Skeletal muscle satellite cell (primary cell): ENCODE measurements around the gene AKR1A1.
"Not testable (repeated sequence)": the region's sequence is repeated elsewhere in the genome, so short reads cannot be mapped to it uniquely, and the experiment has no call there.

Experiments used
- H3K27me3 ChIP-seq: 2 replicates; pipeline ENCODE4 v1.7.0; 2013; ENCODE audit warnings: low read length; ENCODE audit not compliant: control insufficient read depth, insufficient read depth
- H3K36me3 ChIP-seq: 2 replicates; pipeline ENCODE4 v1.7.0; 2013; ENCODE audit warnings: mild to moderate bottlenecking, control low read depth, low read length; ENCODE audit not compliant: insufficient read depth
- H3K4me1 ChIP-seq: 2 replicates; pipeline ENCODE4 v1.7.0; 2013; ENCODE audit warnings: low read length; ENCODE audit not compliant: control insufficient read depth, insufficient read depth
- H3K4me2 ChIP-seq: 2 replicates; pipeline ENCODE4 v1.7.0; 2013; ENCODE audit warnings: mild to moderate bottlenecking, low read length
- H3K4me3 ChIP-seq: 2 replicates; pipeline ENCODE4 v1.7.0; 2013; ENCODE audit warnings: low read length
- H3K9ac ChIP-seq: 2 replicates; pipeline ENCODE4 v1.7.0; 2013; ENCODE audit warnings: mild to moderate bottlenecking, low read depth, low read length, moderate library complexity
- H3K9me3 ChIP-seq: replicated peaks from 2 replicates; pipeline ENCODE4 v1.7.0; 2013; ENCODE audit warnings: mild to moderate bottlenecking, control low read depth, low read length

The AKR1A1 gene

DNA sequence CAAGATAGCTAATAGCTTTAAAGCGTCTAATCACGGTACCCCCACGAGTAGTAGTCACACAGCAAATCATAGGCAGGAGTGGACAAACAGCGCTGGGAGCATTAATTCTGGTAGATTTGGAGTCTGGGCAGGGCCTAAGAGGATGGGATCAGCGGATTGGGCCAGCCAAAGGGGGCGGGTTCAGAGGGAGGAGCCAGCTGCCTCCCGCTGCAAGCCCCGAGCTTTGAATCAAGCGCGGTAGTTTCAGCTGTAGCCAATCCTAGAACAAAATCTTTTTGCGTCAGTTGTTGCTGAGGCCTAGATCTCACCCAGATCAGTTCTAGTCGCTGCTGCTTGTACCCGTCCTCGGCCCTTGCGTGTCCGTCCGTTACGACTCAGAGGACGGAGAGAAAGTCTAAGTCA is 32.6 kb downstream of the AKR1A1 start:
- Histone ChIP-seq H3K4me1 (peaks cover 18% of the 10 kb centered on the region), H3K27me3 (no peaks in the 10 kb centered on the region), H3K36me3 (no peaks in the 10 kb centered on the region), H3K4me2 (peak overlapping the region; percentile 95), H3K9me3 (no peaks in the 10 kb centered on the region), H3K4me3 (peak overlapping the region; percentile 86), H3K9ac (peak overlapping the region; percentile 93)

DNA sequence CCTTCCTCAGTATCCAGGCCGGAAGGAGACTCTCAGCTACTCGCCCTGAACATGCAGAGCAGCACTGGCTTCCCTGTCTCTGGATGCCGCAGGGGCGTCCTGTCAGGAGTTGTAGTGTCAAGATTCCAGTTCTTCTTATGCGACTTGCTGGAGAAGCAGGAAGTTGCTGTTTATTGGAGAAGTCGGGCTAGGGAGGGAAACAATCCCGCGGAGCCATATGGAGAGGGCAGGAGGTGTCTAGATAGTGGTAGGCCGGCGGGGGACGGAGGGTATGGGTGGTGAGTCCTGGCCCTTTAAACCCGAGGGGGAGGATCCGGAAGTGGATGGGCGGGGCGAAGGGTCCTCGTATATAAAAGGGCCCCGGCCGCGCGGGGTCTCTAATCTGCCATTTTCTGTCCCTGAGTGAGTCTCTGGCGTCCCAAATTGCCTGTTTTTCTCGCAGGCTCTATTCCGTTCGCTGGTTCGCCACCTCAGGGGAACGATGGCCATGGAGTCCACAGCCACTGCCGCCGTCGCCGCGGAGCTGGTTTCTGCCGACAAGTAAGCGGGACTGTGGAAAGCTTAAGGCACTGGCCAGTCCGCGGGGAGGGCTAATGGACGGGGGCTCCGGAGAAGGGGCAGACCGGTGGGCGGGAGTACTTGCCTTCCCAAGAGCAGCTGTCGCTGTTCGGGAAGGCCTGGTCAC is 33.2 kb downstream of the AKR1A1 start, which contains the start of gene NASP:
TSS of gene NASP (plus strand) at position 376 of the 685 bp plus-strand sequence. CDS start at position 482, 106 bp downstream.
- Histone ChIP-seq H3K4me1 (peaks cover 18% of the 10 kb centered on the region), H3K9me3 (no peaks in the 10 kb centered on the region), H3K9ac (peak within 1 kb of the TSS; percentile 93), H3K27me3 (no peaks in the 10 kb centered on the region), H3K4me2 (peak within 1 kb of the TSS; percentile 95), H3K4me3 (peak within 1 kb of the TSS; percentile 86), H3K36me3 (no peaks in the 10 kb centered on the region)

DNA sequence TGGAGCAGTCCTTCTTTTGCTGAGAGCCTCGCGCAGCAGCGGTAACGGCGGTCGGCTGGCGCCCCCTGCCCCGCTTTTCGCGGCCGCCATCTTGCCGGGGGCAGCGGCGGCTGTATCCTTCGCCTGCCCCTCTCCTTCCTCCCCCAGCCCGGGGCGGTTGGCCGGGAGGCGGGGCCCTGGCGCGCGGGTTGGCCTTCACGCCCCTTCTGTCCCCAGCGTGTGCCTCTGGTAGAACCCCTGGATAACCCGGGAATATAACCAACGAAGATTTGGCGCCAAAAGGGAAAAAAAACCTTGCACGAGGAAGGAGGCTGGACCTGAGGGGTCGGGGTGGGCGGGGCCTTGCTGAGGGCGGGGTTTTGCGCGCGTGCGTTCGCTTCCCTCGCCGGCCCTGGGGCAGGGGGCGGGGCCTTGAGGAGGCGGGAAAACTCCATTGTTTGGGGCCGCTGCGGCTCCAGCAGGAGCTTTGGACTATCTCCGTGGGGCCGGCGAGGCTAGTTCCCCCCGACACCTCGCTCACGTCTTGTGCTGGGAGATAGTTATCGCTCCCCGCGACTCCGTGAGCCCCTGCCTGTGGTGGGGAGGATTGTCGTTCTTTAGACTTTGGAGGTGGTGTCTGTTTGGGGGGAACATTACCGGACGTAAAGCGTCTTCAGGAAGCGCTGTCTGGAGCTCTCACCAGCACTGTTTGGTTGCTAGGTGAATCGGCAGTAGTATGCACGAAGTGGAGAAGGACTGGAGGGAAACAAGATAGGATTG is 33.9 kb downstream of the AKR1A1 start:
- H3K27me3 ChIP-seq, result no peaks in the 10 kb centered on the region
- H3K9ac ChIP-seq, result peak overlapping the region; percentile 93
- no peaks in the 10 kb centered on the region for H3K9me3 ChIP-seq
- H3K4me3 ChIP-seq, result peak overlapping the region; percentile 86
- peak overlapping the region; percentile 95 for H3K4me2 ChIP-seq
- peaks cover 18% of the 10 kb centered on the region for H3K4me1 ChIP-seq
- no peaks in the 10 kb centered on the region for H3K36me3 ChIP-seq

DNA sequence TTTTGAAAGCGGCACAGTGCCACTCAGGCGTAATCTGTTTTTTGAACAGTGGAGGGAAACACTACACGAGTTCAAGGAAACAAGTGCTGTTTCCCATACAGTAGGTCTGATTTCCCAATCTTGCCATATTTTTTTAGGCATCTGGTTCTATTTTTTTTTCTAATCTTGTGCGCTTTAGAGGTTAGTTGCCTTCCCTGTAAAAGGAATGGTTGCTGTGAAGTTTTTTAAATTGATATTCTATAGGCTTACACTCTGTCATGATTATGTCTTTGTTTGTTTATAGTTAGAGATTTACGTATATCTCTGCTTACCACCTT is 34.4 kb downstream of the AKR1A1 start:
- peak overlapping the region; percentile 86 for H3K4me3 ChIP-seq

DNA sequence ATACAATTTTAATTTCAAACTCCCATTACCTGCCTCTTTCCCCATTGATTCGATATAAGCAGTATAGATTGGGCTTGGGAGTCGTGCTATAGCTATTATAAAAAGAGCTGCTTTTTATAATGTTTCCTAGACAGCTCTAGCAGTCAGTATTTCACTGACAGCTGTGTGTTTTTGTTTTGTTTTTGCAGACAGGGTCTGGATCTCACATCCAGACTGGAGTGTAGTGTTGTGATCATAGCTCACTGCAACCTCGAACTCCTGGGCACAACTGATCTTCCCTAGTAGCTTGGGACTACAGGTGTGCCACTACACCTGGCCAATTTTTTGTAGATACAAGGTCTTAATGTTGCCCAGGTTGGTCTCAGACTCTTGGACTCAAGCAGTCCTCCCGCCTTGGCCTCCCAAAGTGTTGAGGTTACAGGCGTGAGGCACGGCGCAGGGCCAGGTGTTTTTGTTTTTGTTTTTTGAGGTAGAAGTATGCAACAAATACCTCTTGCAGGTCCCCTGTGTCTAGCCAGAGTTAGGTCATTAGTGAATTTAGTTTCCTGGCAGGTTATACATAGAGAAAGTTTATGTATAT is 35.0 kb downstream of the AKR1A1 start:
- H3K9me3 ChIP-seq, result no peaks in the 10 kb centered on the region
- peak overlapping the region; percentile 86 for H3K4me3 ChIP-seq
- H3K27me3 ChIP-seq, result no peaks in the 10 kb centered on the region
- peak overlapping the region; percentile 93 for H3K9ac ChIP-seq
- peaks cover 23% of the 10 kb centered on the region for H3K4me1 ChIP-seq
- no peaks in the 10 kb centered on the region for H3K36me3 ChIP-seq
- H3K4me2 ChIP-seq, result peak overlapping the region; percentile 95

More for the DNA sequence above, 34.4 kb downstream of the AKR1A1 start:
- H3K4me1 ChIP-seq, result peaks cover 22% of the 10 kb centered on the region
- H3K27me3 ChIP-seq, result no peaks in the 10 kb centered on the region
- no peaks in the 10 kb centered on the region for H3K36me3 ChIP-seq
- H3K9me3 ChIP-seq, result no peaks in the 10 kb centered on the region
- peak overlapping the region; percentile 93 for H3K9ac ChIP-seq
- H3K4me2 ChIP-seq, result peak overlapping the region; percentile 95

DNA sequence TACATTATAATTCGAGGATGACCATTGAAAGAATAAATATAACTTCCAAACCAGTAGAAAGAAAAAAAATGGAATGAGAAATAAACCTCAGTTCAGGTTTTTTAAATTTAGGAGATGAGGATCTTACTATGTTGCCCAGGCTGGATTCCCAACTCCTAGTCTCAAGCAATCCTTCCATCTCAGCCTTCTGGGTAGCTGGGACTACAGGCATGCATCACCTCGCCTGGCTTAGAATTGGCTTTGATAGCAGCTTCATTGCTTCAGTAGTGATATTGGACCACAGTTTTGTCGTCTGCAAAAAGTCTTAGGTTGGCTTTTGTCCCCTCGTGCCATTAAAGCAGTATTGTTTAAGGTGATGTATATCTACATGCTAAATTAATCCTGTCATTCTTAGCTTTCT is 36.1 kb downstream of the AKR1A1 start:
- Histone ChIP-seq H3K27me3 (no peaks in the 10 kb centered on the region), H3K4me2 (peak overlapping the region; percentile 95), H3K36me3 (peaks cover 3% of the 10 kb centered on the region), H3K9me3 (no peaks in the 10 kb centered on the region), H3K4me3 (peak overlapping the region; percentile 86), H3K9ac (peak overlapping the region; percentile 93), H3K4me1 (peaks cover 23% of the 10 kb centered on the region)

DNA sequence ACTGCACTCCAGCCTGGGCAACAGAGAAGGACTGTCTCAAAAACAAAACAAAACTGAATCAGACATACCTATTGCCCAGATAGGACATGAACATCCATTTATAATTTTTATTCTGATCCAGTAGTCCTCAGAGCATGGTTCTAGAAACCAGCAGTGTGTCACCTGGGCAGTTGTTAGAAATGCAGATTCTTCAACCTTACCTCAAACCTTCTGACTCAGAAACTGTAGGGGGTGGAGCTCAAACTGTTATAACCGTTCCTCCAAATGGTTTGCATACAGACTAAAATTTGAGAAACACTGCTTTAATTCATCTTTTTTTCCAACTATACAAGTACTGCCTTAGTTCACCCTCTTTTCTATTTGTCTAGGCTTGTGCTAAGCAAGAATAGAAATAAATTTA is 39.2 kb downstream of the AKR1A1 start:
- H3K4me3 ChIP-seq, result no peak overlapping the region
- no peak overlapping the region for H3K9ac ChIP-seq
- no peaks in the 10 kb centered on the region for H3K9me3 ChIP-seq
- peaks cover 12% of the 10 kb centered on the region for H3K36me3 ChIP-seq
- H3K4me2 ChIP-seq, result peak overlapping the region; percentile 2
- H3K4me1 ChIP-seq, result peaks cover 23% of the 10 kb centered on the region
- no peaks in the 10 kb centered on the region for H3K27me3 ChIP-seq

DNA sequence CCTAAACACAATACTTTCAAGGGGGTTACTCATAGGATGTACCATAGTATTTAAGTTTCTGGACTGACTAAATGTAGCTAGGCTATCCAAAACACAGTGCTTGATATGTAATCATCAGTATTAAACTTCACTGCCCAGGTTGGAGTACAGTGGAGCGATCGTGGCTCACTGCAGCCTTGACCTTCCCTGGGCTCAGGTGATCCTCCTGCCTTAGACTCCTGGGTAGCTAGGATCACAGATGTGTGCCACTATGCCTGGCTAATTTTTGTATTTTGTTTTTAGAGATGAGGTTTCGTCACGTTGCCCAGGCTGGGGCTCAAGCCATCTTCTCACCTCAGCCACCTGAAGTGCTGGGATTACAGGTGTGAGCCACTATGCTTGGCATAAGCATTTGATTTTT is 43.8 kb downstream of the AKR1A1 start:
- Histone ChIP-seq H3K9me3 (no peaks in the 10 kb centered on the region), H3K4me3 (no peak overlapping the region), H3K4me2 (no peak overlapping the region), H3K4me1 (peaks cover 5% of the 10 kb centered on the region), H3K9ac (no peak overlapping the region), H3K27me3 (no peaks in the 10 kb centered on the region), H3K36me3 (peaks cover 19% of the 10 kb centered on the region)

DNA sequence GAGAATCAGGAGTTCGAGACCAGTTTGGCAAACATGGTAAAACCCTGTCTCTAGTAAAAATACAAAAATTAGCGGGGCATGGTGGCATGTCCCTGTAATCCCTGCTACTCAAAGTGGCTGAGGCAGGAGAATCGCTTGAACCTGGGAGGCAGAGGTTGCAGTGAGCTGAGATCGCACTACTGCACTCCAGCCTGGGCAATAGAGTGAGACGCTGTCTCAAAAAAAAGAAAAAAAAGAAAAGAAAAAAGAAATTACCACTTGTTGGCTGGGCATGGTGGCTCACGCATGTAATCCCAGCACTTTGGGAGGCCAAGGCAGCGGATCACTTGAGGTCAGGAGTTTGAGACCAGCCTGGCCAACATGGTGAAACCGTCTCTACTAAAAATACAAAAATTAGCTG is 46.1 kb downstream of the AKR1A1 start:
- not testable (repeated sequence) for H3K27me3 ChIP-seq, H3K4me3 ChIP-seq, H3K4me2 ChIP-seq, H3K4me1 ChIP-seq, H3K9ac ChIP-seq, H3K9me3 ChIP-seq
- H3K36me3 ChIP-seq, result peaks cover 17% of the 10 kb centered on the region

DNA sequence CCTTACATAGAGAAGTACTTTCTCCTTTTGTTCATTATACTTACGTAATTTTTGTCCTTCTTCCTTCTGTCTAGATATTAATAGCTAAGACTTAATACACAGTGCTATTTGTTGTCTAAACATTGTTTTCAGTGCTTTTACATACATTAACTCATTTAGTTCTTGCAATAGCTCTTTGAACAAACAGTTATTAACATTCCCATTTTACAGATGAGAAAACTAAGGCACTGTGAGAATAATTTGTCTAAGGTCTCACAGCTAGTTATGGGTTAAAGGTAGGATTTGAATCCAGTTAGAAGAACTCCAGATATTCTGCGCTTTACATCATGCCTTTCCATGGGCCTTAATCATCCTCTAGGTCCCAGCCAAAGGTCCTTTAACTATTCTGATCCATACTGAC is 53.6 kb downstream of the AKR1A1 start:
- H3K4me2 ChIP-seq, result no peak overlapping the region
- H3K4me1 ChIP-seq, result peaks cover 11% of the 10 kb centered on the region
- no peaks in the 10 kb centered on the region for H3K9me3 ChIP-seq
- no peak overlapping the region for H3K4me3 ChIP-seq
- no peak overlapping the region for H3K9ac ChIP-seq
- peaks cover 15% of the 10 kb centered on the region for H3K36me3 ChIP-seq
- H3K27me3 ChIP-seq, result no peaks in the 10 kb centered on the region

DNA sequence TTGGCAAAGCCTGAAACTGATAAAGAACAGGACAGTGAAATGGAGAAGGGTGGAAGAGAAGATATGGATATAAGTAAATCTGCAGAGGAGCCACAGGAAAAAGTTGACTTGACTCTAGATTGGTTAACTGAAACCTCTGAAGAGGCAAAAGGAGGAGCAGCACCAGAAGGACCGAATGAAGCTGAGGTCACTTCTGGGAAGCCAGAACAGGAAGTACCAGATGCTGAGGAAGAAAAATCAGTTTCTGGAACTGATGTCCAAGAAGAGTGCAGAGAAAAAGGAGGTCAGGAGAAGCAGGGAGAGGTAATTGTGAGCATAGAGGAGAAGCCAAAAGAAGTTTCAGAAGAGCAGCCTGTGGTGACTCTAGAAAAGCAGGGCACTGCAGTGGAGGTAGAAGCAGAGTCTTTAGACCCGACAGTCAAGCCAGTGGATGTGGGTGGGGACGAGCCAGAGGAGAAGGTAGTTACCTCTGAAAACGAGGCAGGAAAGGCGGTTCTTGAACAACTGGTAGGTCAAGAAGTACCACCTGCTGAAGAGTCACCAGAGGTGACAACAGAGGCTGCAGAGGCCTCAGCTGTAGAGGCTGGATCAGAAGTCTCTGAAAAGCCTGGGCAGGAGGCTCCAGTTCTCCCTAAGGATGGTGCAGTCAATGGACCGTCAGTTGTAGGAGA is 56.9 kb downstream of the AKR1A1 start:
- Histone ChIP-seq H3K9ac (no peak overlapping the region), H3K36me3 (peaks cover 20% of the 10 kb centered on the region), H3K9me3 (no peaks in the 10 kb centered on the region), H3K27me3 (no peaks in the 10 kb centered on the region), H3K4me2 (no peak overlapping the region), H3K4me3 (no peak overlapping the region), H3K4me1 (peaks cover 3% of the 10 kb centered on the region)
